Measurements from ENCODE around the gene SMIM32.

SMIM32 gene

DNA sequence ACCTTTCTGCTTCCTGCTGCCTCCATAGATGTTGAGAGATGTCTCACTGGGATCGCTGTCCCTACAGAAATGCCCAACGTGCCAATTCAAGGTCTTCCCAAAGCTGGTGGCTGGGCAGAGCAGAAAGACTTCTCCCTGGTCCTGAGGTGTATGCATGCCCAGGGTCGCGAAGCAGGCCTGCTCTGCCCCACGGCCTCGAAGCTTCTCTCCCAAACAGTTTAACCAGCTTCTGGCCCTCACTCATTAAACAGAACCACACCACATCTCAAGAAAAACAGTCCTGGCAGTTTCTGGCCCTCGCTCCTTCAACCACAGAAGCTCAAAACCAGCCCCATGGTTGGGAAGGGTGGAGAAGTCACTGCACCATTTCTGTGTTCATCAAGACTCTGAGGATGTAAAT, 14.7 kb upstream of the SMIM32 start:
- DNase-seq (ENCODE audit: low spot score) = no peak

DNA sequence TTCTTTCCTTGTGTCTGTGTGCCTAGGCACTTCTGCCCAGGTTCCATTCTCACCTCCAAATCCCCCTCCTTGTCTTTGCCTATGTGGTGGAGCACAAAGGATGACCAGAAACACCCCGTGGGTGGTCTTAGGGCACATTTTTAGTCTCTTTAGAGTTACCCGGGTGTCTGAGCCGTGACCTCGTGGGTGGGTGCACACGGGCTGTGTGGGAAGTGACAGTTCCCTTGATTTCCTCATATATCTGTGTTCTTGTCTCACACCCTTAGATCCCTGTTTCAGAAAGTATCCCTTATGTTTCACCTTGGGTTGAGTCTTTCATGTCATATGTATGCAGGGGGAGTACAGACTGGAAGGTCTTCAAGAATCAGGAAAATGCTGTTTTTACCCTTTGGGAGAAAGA, 13.4 kb upstream of the SMIM32 start:
- no peak for DNase-seq (ENCODE audit: low spot score)

DNA sequence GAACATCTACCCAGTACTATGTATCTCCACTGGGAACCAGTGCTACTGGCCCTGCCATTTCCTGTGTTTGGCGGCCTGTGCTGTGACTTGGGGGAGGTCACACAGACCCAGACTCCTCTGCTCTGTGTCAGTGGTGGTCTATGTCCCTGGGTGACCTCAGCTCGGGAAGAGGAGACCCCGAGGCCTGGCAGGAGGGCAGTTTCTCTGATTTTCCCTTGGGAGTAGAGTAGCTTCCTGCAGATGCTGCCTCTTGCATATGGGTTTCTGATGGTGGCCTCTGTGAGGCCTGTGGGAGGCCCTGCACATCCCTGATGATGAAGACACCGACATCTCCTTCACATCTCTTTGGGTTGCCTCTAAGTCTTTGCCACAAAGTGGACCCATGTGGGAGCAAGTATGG, 13.0 kb upstream of the SMIM32 start:
- DNase-seq (ENCODE audit: low spot score) = no peak

DNA sequence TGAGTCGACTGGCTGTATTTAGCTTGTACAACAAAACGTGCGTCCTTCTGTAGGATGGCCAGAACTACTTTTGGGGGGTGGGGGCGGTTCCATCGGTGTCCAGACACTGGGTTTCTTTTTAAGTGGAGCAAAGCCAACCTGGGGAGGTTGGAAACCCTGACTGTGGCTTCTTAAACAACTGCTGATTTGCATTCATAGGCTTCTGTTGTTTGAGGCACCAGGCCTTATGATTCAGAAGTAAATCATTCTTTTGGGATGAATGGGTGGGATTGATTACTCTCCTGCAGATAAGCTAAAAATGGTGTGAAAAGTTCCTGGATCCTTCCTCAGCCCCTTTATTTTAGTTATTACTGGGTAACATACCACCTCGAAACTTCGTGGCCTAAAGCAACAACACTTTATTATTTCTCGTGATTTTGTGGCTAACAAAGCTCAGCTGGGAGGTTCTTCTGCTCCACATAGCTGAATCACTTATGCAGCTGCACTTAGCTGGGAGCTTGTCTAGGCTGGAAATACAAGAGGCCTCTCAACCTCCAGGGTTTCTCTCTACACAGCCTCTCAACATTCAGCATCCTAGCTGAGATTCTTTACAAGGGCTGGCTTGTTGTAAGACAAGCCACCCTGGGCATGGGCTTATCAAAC, 12.2 kb upstream of the SMIM32 start:
- DNase-seq (ENCODE audit: low spot score) = no peak

DNA sequence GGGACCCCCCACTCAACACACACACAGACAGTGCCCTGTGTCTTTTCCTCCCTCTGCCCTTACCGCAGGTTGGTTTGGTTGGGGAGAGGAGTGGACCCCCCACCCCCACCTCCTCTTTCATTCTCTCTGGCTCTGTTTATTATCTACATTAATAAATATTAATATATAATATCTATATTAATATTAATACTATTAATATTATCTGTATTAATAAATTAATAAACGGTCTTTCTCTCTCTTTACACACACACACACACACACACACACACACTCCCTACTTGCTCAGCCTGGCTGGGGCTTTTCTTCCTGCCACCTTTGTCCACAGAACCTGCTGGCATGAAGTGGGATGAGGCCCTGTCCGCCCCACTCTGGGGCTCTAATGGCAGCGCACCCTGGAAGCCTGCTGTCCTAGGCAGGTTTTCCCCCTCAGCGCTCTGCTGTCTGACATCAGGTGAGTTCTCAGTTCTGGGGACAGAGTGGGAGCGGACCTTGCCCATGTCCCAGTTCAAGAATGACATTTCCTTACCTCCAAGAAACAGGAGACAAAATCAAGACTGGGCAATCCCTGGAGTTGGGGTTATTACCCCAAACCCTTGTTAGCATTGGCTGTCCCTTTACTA, 10.5 kb upstream of the SMIM32 start:
- DNase-seq (ENCODE audit: low spot score) = no peak

DNA sequence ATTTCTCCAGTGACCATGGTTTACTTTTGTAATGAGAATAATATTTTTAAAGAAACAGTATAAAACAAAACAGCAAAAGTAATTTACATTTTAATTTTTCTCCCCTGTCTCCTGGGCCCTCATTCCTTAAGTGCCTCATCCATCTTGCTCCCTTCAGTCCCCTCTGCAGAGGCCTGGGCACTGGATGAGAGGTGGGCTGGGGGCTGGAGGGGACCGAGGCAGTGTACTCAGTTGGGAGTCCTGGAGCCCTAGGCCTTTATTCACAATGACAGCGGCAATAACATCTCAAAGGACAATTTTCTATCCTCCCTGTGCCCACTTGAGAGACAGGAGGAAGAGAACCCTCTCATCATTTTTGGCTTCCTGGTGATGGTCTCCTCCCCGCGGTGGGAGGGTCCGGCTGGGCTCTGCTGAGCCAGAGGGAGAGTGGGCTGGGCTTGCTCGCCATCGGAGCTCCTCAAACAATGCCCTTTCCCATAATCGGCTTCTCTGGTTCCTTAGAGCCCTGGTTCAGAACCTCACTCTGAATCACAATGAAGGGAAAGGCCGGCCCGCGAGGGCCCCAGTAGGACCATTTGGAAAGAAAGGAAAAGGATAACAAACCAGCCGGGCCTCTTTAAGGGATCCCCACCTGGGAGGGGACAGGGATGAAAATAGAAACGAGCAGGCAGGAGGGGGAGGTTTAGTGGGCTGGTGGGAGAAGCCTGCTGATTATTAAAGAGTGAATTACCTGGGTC, 9.7 kb upstream of the SMIM32 start:
- DNase-seq (ENCODE audit: low spot score) = no peak

DNA sequence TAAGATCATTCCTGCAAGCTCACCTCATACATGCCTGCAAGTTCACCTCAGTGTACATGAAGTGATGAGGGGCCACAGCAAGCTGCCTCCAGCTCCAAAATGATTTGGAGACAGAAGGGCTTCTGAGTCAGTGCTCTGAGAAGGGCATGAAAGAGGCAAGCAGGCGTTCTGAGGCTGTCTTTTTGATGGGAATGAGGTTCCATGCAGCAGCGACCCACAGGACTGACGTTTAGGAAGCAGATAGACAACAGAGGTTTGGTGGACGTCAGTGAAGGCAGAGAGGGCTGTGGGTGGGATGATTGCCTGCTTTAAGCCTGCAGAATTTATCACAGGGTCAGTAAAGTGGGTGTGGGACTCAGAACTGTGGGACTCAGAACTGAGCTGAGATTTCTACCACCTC, 8.9 kb upstream of the SMIM32 start:
- DNase-seq (ENCODE audit: low spot score) = no peak

DNA sequence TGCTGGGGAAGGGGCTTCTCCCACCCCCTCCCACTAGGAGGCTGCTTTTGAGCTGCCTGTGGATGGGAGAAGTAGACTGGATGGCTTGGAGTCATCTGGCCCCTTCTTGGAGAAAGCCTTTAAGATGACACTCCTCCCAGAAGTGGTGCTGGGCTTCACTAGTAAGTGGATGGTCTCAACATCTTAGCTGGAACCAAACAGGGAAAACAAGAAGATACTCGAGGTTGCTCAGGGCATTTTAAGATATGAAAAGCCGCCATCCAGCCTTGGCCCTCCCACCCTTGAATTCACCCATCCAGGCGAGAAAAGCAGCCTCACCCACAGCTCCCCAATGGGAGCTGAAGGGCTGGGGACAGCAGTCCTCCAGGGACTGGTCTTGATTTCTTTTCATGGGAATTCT, 7.8 kb upstream of the SMIM32 start:
- no peak for DNase-seq (ENCODE audit: low spot score)

DNA sequence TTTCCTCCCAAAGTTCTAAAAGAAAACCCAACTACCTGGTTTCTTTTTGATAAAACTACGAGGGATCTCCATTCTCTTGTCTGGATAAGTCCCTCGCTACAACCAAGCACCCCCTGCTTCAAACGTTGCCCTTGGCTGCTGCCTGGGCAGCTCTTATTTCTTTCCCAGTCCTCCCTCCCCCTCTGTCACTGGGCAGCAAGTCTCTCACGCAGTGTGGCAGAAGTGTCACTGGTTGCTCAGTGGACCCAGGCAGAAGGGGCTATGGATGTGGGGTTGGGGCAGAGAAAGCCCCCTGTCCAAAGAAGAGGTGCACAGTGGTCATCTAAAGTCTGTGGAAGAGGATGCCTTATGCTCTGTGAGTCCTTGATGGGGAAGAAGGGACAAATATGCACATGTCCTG, 7.2 kb upstream of the SMIM32 start:
- DNase-seq (ENCODE audit: low spot score) = no peak

DNA sequence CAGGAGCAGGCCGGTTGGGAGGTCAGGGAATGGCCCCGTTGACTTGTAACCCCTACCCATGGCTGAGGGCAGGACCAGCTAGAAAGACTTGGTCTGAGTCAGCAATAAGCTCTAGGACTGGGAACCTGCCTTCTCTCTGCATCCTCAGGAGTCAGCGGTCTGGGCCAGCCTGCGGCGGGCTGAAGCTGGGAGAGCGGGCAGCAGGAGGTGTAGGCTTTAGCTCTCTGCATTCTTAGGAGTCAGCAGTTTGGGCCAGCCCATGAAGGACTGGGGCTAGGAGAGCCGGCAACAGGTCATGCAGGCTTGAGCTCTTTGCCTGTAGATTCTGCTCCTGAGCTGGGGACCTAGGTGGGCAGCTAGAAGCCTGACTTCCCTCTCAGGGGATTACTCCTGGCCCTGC, 6.4 kb upstream of the SMIM32 start:
- no peak for DNase-seq (ENCODE audit: low spot score)

DNA sequence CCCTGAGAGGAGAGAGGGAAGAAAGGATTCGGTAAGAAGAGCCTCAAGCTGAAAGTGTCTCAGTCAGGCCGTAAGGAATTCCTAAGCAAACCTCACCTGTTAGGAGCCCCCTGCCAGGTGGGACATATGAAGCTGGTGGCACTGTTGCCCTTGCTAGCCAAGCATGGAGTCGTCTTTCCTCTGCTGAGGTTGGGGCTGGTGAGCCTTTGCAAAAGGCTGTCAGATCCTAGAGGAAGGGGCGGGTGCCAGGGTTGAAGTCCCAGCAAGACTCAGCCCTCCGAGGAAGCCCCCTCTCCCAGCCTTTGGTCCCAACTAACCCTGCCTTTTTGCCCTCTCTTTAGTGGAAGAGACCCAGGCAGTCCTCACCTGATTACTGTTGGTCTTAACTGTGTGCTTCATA, 5.5 kb upstream of the SMIM32 start:
- DNase-seq (ENCODE audit: low spot score) = no peak

DNA sequence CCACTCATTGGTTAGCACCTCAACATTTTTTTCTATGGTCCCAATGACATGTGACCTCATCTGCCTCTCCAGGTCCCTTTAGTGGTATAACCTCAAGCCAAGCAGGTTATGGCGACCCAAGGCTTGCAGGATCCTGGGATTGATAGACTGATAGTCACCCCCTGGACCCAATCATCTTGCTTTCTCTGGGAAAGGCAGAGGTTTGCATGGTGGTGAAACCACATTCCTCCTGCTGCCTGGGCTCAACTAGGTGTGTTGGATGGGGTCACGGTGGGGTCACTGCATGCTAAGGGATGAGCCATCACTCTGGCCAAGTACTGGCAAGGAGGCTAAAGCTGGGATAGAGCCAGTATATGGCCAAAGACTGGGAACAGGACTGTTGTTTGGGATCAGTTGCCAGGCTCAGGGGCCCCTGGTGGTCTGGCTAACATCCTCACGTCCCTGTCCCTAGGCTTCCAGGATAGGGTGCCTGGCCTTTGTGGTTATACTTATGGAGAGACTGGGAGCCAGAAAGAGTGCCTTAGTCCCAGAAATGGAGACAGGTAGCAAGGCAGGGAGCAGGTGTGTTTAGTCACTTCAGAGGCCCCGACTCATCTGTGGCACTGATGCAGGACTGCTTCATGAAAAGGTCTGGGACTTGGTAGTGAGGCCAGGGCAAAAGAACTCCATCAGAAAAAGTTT, 4.6 kb upstream of the SMIM32 start:
- no peak for DNase-seq (ENCODE audit: low spot score)

DNA sequence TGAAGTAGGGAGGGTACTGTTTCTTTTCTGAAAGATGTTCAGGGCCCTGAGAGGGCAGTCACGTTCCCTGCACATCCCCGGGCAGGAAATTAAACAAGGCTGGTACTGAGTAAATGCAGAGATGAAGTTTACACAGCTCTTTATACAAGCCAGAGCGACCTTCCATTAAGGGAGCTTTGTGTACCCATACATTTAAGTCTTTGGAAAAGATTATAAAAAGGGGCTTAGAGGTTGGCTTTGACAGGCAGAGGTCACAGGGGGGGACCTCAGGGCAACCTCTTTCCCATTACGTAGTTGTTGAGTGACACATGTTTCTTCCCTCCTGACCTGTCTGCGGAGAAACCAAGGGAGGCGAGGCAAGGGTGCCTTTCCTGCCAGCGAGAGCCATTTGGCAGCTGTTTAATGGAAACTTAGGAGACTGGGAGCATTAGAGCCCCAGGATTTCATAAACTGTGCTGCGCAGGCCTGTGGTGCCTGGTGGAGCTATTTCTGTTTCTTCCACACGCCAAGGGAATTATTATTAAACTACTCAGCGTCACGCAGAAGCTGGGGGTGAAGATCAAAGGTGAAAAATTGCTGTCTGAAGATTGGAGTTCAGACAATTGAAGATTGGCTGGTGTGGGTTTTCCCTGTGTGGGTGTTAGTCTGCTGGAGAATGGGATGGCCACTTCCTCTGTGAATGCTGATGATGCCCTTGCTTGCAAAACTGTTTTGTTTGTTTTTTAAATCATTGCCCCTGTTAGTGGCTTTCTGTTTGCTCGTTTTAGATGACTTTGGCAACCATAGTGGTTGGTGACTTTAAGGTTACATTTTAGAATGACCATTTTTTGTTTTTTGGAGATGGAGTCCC, 3.2 kb upstream of the SMIM32 start:
- no peak for DNase-seq (ENCODE audit: low spot score)

DNA sequence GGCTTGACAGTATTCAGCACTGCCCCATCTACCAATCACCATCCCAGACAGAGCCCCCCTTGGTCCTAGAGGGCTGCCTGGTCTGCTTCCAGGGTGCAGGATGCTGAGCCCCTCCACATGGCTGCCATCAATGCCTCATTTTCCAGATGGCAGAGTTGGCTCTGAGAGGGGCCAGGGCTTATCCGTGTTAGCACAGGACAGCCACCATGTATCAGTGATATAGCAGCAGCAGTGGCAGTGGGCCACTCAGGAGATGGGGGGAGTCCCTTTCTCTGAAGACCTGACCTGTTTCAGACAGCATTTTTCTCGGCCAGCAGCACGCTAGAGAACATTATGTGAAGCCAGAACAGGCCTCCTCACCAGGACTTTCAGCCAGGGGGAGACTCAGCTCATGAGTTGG, 1.6 kb upstream of the SMIM32 start:
- DNase-seq (ENCODE audit: low spot score) = no peak

DNA sequence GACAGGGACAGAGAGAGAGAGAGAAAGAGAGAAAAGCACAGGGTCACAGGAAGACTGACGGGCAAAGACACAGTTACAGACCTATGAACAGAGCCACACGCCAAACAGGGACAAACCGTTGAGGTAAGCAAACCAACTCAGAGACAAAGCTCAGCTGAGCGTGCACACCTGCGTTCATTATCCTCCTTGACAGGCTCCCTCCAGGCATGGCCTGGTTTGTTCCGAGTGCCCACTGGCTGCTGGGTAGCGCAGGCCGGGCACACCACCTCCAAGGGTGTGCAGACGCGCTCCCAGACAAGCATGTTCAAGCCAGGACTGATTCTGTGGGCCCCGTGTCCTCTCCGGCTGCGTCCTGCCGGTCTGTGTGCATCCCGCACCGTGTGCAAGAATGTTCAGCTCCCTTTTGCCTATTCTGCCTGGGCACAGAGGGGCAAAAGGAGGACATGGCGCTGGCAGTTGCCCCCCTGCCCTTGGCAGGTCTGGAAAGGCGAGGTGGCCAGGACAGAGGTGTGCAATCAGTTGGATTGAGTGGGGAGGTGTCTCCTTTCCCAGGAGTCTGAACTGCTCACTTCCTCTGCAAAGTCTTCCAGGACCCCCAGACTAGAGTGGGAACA, 467 bp upstream of the SMIM32 start:
- DNase-seq (ENCODE audit: low spot score) = no peak

DNA sequence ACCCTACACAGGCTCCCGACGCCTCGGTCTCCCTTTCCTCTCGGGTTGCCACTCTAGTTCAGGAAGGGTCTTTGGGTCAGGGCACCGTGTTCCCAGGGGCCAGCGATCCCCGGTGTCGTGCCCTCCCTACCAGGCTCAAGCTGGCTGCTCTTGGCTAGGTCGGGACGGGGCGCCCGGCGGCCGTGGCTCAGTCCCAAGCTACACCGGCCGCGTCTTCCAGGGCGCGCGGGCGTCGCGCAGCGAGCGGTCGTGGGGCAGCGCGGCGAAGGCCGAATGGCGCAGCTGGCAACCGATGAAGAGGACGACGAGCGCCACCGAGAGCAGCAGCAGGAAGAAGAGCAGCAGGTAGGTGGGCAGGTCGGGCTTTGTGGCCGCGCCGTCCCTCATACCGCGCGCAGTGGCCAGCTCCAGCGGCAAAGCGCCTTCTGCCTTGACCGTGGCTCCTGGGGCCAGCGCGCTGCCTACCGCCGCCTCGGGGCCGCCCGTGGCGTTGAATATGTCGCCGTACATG, 892 bp downstream of the SMIM32 start:
- no peak for DNase-seq (ENCODE audit: low spot score)

DNA sequence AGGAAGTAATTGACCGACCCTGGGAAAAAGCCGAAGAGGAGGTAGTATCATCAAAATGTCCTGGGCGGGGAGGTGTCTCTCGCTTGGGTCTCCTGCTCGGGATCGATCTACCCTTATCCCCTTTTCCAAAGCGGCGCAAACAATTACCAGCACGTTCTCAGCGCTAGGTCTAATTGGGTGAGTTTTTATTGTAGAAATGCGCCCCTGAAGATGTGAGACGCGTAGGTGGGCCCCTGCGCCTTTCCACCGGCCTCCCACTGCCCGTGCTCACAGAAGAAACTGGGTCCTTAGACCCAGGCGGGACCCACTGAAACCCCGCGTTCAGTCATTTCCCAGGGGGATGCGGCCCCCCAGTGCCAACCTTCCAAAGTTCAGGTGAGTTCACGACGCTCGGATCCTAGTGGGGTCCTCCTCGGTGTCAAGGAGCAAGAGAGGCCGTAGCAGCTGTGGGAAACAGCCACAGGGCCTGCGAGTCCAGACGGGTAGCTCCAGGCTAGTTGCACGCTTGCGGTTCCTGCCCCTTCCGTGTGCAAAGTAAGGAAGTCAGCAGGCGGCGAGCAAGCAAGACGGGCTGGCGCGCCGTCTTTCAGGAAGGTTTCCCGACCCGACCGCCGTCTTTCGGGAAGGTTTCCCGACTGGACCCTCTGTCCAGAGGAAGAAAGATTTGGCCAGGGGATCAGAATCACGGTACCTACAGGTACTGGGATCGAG, 1.5 kb downstream of the SMIM32 start:
- no peak for DNase-seq (ENCODE audit: low spot score)

DNA sequence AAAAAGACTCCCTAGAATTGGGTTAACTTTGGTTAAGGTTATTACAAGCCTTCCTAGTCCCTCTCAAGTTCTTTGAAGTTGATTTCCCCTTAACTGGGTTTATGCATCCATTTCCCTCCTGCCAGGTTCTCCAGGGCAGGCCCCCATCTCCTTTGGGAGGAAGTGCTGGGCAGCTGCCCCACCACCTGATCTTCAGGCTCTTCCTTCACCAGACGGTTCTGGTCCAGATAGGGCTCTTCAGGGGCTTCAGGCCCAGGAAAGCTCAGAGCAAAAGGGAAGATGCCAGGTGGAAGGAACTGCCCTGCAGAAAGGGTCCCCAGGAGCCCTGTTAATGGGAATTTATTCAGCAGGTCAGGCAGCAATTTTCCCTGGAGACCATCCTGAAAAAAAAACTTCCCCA, 2.1 kb downstream of the SMIM32 start:
- DNase-seq (ENCODE audit: low spot score) = no peak

DNA sequence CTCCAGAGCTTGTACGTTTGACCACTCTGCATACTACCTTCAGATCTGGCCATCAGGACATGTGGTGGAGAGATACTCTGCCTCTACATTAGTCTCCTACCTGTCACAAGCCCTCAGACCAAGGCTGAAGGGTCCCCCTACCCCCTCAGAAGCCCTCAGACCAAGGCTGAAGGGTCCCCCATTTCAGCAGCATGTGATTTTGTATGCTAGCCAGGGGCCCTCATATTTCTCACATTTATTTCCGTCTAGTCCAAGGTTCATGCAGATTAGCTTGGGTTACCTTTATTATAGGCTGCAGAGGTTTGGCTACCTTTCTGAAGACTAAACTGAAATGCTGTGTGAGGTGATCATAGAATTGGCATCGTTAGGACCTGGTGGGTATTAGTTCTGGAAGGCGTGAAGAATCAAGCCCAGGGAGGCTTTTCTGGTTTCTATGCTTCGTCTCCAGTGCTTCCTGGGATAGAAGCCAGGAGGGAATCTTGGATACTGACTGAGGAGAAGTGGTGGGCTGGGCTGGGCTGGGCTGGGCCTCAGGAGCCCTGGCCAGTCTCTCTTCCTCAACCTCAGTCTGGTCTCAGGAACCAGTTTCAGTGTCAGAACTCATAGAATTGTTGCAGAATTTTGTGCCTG, 2.8 kb downstream of the SMIM32 start:
- DNase-seq (ENCODE audit: low spot score) = no peak

DNA sequence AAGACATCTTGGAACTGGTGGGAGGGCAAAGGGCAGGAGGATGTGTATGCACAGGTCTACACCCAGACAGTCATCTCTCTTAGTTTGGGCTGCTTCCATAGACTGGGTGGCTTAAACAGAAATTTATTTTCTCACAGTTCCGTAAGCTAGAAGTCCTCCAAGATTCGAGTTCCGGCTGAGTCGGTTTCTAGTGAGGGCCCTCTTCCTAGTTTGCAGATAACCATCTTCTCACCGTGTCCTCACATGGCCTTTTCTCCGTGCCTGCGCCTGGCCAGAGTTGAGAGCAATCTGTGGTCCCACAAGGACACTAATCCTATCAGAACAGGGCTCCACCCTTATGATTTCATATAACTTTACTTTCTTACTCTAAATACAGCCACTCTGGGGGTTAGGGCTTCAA, 4.1 kb downstream of the SMIM32 start:
- no peak for DNase-seq (ENCODE audit: low spot score)

All from HuH-7.5 (cell line).